ENCODE results near the gene DAPP1.

The DAPP1 gene

GRCh38 chr4:99852199-99852749 is 35.6 kb downstream of the DAPP1 start:
- H3K4me3 ChIP-seq (ENCODE audit: low read length): no peak overlapping the region
- TF ChIP-seq, protein P1, sequence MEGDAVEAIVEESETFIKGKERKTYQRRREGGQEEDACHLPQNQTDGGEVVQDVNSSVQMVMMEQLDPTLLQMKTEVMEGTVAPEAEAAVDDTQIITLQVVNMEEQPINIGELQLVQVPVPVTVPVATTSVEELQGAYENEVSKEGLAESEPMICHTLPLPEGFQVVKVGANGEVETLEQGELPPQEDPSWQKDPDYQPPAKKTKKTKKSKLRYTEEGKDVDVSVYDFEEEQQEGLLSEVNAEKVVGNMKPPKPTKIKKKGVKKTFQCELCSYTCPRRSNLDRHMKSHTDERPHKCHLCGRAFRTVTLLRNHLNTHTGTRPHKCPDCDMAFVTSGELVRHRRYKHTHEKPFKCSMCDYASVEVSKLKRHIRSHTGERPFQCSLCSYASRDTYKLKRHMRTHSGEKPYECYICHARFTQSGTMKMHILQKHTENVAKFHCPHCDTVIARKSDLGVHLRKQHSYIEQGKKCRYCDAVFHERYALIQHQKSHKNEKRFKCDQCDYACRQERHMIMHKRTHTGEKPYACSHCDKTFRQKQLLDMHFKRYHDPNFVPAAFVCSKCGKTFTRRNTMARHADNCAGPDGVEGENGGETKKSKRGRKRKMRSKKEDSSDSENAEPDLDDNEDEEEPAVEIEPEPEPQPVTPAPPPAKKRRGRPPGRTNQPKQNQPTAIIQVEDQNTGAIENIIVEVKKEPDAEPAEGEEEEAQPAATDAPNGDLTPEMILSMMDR (conservative IDR thresholded peaks at IDR 0.05; ENCODE audit: low read depth, low read length): no peak
- no peak for DNase-seq (ENCODE audit: low read depth)

GRCh38 chr4:99853190-99853589 is 36.6 kb downstream of the DAPP1 start:
- no peak overlapping the region for H3K4me3 ChIP-seq (ENCODE audit: low read length)
- TF ChIP-seq, protein P1 (conservative IDR thresholded peaks at IDR 0.05; ENCODE audit: low read depth, low read length): no peak
- no peak for DNase-seq (ENCODE audit: low read depth)

- TF ChIP-seq, protein P1 (conservative IDR thresholded peaks at IDR 0.05; ENCODE audit: low read depth, low read length): no peak
- DNase-seq (ENCODE audit: low read depth): no peak
- H3K4me3 ChIP-seq (ENCODE audit: low read length): no peak overlapping the region
These were observed 37.4 kb downstream of the DAPP1 start for GRCh38 chr4:99853999-99854398.

DNA sequence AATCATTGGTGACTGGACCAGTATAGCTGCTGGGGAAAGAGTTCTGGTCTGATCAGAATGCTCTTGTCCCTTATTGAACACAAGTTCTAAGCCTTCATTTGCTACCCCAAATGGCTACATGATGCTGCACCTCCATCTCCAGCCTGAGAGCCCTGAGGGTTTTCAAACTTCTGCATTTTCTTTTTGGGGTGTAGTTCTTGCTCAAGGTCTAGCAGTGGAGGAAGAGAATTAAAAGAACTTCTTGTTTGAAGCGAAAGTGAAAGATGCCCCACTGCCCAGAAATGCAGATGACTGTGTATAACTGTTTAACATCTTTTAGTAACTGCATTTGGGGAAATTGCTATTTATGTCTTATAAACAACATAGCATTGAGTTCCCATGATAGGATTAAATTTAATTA is 39.1 kb downstream of the DAPP1 start:
- no peak overlapping the region for H3K4me3 ChIP-seq (ENCODE audit: low read length)
- no peak for DNase-seq (ENCODE audit: low read depth)
- TF ChIP-seq, protein P1 (conservative IDR thresholded peaks at IDR 0.05; ENCODE audit: low read depth, low read length): no peak

DNA sequence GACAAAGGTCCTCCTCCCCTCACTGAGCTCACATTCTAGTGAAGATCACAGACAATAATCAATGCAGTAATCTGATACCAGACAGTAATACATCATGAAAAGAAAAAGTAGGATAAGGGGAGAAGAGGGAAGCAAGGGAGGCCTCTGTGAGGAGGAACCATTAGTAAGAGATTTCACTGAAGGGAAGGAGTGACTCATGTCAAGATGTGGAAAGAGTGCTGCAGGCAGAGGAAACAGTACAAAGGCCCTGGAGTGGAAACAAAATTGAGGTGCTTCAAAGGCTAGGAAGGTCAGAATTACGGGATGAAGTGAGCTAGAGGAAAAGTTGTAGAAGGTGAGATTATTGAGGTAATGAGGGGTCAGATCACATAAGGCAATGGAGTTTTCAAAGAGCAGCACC is 39.5 kb downstream of the DAPP1 start:
- no peak overlapping the region for H3K4me3 ChIP-seq (ENCODE audit: low read length)
- DNase-seq (ENCODE audit: low read depth): no peak
- TF ChIP-seq, protein P1 (conservative IDR thresholded peaks at IDR 0.05; ENCODE audit: low read depth, low read length): no peak

- no peak for DNase-seq (ENCODE audit: low read depth)
- TF ChIP-seq, protein P1 (conservative IDR thresholded peaks at IDR 0.05; ENCODE audit: low read depth, low read length): no peak
- H3K4me3 ChIP-seq (ENCODE audit: low read length): no peak overlapping the region
These were observed 40.7 kb downstream of the DAPP1 start for GRCh38 chr4:99857307-99857706.

- no peak overlapping the region for H3K4me3 ChIP-seq (ENCODE audit: low read length)
- TF ChIP-seq, protein P1 (conservative IDR thresholded peaks at IDR 0.05; ENCODE audit: low read depth, low read length): no peak
- DNase-seq (ENCODE audit: low read depth): no peak
These were observed 43.0 kb downstream of the DAPP1 start for GRCh38 chr4:99859618-99860017.

Data from retinal pigment epithelial cell (primary cell).